A549 (cell line): ENCODE results near the gene VAMP5.

Experiments
- BCL3 ChIP-seq: fragments of >200 bp; sonication (Bioruptor Twin); formaldehyde crosslinking; IDR thresholded peaks from 3 replicates; pipeline ENCODE4 v1.6.1; 2016
- CTCF ChIP-seq: fragments of >200 bp; sonication (Bioruptor Twin); formaldehyde crosslinking; IDR thresholded peaks from 3 replicates; pipeline ENCODE4 v1.5.1; 2016
- EHMT2 ChIP-seq: fragments of 200-600 bp; sonication (generic); IDR thresholded peaks from 2 replicates; pipeline ENCODE4 v1.6.1; 2016; ENCODE audit warnings: antibody characterized with exemption, low read depth, mild to moderate bottlenecking, moderate library complexity
- ELK1 ChIP-seq: fragments of 150-350 bp; IDR thresholded peaks from 2 replicates; pipeline ENCODE4 v1.6.1; 2014; ENCODE audit warnings: low read depth, mild to moderate bottlenecking, low read length
- ESRRA ChIP-seq: fragments of 150-350 bp; IDR thresholded peaks from 2 replicates; pipeline ENCODE4 v1.6.1; 2014; ENCODE audit warnings: mild to moderate bottlenecking, low read length, borderline replicate concordance
- KDM5A ChIP-seq: fragments of 200-600 bp; sonication (generic); IDR thresholded peaks from 2 replicates; pipeline ENCODE4 v1.6.1; 2016; ENCODE audit warnings: antibody characterized with exemption, mild to moderate bottlenecking
- MAX ChIP-seq: IDR thresholded peaks from 2 replicates; pipeline ENCODE4 v1.6.1; 2012
- PBX3 ChIP-seq: IDR thresholded peaks from 2 replicates; pipeline ENCODE4 v1.6.1; 2012
- POLR2A ChIP-seq: IDR thresholded peaks from 2 replicates; pipeline ENCODE4 v1.6.1; 2012; ENCODE audit warnings: mild to moderate bottlenecking, low read length
- REST ChIP-seq: fragments of 200-600 bp; sonication (generic); IDR thresholded peaks from 2 replicates; pipeline ENCODE4 v1.6.1; 2016; ENCODE audit warnings: antibody characterized with exemption, mild to moderate bottlenecking, moderate library complexity
- ZFP36 ChIP-seq: fragments of 450-650 bp; IDR thresholded peaks from 2 replicates; pipeline ENCODE4 v1.6.1; 2014; ENCODE audit warnings: borderline replicate concordance; ENCODE audit not compliant: partially characterized antibody

- TF ChIP-seq CTCF (no peak), PBX3 (no peak), KDM5A (no peak), POLR2A (no peak), ELK1 (no peak), ESRRA (no peak), EHMT2 (no peak), BCL3 (no peak), MAX (no peak), REST (no peak), ZFP36 (no peak)
Measured at GRCh38 chr2:85541262-85541661, 43.0 kb upstream of the VAMP5 start.
